ENCODE measurements around the gene DVL1.

DNA sequence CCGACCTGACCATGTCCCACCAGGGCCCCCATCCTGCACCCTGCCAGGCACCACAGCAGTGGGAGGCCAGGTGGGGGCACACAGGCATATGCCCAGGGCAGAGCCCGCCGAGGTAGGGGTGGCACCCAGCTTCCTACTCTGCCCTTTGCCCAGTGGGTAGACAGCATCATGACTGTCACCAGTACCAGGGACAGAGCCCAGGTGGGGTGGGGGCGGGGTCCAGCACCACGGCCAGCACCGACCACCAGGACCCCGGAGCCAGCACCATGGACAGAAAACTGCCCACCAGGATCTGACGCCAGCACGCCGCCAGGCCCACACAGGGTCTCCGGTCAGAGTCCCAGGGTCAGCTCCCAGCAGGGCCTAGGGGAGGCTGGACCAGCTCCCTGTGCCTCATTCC, 14.4 kb downstream of the DVL1 start:
- TF ChIP-seq, protein P1, sequence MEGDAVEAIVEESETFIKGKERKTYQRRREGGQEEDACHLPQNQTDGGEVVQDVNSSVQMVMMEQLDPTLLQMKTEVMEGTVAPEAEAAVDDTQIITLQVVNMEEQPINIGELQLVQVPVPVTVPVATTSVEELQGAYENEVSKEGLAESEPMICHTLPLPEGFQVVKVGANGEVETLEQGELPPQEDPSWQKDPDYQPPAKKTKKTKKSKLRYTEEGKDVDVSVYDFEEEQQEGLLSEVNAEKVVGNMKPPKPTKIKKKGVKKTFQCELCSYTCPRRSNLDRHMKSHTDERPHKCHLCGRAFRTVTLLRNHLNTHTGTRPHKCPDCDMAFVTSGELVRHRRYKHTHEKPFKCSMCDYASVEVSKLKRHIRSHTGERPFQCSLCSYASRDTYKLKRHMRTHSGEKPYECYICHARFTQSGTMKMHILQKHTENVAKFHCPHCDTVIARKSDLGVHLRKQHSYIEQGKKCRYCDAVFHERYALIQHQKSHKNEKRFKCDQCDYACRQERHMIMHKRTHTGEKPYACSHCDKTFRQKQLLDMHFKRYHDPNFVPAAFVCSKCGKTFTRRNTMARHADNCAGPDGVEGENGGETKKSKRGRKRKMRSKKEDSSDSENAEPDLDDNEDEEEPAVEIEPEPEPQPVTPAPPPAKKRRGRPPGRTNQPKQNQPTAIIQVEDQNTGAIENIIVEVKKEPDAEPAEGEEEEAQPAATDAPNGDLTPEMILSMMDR (IDR thresholded peaks at IDR 0.05; ENCODE audit: insufficient read depth, low read depth, low read length), result no peak
- no peak for TF ChIP-seq EZH2 (IDR thresholded peaks at IDR 0.05; ENCODE audit: insufficient read depth, low read length)
